ENCODE data around the gene HS1BP3. TPM values are rescaled to one million over a fixed set of nuclear protein-coding genes. Genes with fewer than 3 reads are reported as not detected.

The HS1BP3 gene
- total RNA-seq, 1 donor from 2014 or later: 12.3 TPM

DNA sequence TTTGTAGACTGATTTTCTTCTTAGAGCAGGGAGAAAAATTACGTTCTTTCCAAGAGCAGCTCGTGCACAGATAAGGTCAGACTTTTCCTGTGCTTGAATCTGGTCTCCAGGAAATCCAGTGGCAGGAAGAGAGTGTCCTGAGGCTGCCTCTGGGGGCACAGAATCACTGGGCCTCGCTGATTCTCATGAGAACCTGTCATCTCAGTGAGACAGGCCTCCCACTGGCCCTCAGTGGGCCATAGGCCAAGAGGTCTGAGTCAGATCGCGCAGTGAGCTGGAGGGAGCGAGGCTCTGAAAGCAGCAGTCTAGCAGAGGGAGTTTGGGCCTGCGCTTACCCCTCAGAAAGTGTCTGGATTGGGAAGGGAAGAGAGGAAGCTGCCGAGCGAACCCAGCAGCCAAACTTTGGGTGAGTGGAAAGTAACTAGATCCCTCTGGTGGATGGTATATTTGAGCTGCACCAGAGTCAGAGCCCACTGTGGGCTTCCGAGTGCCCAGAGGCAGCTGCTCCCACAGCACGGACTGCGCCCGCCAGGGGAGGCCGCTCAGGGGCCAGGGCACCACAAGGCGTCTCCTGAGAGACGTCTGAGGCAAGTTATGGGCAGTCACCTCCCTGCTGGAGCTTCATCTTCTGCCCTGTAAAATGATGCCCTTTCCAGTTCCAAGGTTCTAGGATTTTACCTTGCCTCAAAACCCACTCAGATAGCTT lies 24.2 kb upstream of the HS1BP3 start:
- intact Hi-C loops (cut with micrococcal nuclease): no loop called here

DNA sequence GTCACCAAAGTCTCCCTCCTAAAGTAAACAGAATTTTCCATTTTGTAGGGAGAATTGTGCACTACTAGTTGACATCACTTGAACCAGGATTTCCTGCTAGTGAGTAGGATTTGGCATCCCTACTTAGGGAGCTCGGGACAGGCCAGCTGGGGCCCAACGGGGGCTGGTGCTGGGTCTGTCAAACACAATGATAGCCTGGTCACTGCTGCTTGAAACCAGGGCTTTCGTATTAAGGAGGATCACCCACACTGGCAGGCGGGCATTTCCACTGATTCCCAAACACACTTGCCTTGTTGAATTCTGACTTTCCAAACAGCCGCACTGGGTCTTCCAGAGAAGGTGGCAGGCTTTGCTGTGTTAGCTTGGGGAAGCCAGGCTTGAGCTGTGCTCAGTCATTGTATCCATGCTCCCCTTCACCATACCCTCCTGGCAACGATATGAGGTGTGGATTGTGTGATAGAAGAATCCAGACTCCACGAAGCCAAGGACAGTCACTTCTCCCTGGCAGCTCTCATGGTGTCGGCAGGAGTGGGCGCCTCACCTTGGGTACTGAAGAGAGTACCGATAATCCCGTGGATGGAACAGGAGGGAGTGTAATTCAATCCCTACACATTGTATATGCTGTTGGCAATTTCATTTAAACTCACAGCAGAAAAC lies 23.5 kb upstream of the HS1BP3 start:
- intact Hi-C loops (cut with micrococcal nuclease): no loop called here

DNA sequence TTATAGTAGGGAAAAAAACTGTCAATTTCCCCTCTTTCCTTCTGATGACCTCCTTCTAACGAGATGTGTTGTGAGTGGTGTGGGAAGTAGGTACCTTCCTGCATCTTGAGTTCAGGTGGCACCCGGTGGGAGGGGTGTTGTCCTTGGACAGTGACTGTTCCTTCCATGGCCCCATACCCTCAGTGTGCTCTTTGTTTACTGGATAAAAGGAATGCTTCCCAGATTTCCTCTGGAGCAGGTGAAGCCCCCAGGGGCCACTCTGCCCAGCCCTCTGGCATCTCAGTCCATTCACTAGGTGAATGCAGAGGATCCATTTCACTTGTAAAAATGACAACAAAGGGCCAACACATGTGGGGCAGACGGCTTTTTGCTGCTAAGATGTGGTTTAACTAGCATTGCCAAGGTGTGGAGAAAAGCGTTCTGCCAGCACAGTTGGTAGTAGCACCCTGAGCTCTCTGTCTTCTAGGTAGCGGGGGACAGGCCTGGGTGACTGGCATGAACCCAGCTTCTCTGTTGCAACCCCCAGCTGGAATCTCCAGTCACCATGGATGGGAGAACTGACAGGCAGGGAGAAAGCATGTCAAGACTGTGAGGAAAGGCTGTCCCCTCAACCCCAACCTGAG lies 22.9 kb upstream of the HS1BP3 start:
- intact Hi-C loops (cut with micrococcal nuclease): no loop called here

DNA sequence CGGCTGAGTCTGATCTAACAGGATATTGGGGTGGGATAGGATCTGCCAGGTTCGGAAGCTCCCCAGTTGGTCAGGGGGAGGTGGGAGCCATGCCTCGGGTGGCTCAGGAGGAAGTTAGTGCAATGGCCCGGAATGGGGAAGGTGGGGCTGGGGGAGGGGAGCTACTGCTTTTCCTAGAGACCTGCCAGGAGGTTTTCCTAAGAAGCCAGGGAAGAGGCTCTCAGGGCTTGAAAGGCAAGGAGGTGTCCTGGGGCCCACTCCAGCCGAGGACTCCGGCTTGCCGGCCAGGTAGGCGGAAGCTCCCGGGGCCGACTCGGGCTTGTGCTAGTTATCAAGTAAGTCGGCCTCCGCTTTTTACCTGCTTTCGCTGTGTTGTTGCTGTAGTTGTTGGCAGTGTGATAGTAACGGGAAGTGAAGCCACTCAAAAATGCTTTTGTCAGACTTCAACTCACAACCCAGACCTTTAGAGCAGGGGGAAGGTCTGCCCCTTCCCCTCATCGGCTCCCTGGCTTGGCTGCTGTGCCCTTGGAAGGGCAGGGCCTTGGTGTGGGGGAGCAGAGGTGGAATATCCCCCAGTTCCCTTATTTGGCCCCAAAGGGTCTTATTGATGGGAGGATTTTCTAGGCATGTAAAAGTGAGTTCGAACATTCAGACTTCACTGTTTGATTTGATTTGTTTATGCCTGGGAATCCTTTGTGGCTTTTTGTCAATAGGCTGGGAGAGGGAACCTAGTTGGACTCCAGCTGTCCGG lies 21.5 kb upstream of the HS1BP3 start:
- intact Hi-C loops (cut with micrococcal nuclease): no loop called here

DNA sequence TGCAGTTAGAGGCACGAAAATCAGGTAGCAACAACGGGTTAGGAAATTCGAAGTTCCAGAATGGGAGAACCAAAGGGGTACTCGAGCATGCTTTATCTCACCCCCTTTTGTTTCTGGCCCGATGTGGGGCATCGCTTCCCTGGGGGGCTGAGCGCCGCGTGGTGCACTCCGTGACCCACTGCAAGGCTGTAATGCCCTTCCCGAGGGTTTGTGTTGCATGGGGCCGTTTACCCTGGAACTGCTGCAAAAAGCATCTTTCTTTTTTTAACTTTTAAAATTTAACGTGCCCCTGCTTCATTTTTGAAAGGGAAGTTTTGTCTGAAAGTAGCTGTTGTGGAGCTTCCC lies 20.8 kb upstream of the HS1BP3 start:
- intact Hi-C loops (cut with micrococcal nuclease): no loop called here

DNA sequence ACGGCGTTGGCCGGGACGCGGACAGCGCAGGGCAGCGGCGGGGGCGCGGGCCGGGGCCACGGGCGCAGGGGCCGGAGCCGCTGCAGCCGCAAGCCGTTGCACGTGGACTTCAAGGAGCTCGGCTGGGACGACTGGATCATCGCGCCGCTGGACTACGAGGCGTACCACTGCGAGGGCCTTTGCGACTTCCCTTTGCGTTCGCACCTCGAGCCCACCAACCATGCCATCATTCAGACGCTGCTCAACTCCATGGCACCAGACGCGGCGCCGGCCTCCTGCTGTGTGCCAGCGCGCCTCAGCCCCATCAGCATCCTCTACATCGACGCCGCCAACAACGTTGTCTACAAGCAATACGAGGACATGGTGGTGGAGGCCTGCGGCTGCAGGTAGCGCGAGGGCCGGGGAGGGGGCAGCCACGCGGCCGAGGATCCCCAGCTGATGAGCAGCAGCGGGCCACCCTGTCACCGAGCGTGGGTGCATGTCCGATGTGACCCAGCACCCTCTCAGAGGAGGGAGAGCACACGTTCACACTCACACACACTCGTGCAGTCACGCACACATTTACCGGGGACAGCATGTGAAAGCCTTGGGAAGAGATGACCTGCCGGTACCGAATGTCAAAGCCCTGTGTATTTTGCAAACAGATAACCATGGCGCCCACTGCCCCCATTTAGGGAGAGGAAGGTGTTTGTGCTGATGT lies 20.3 kb upstream of the HS1BP3 start:
- intact Hi-C loops (cut with micrococcal nuclease): no loop called here

DNA sequence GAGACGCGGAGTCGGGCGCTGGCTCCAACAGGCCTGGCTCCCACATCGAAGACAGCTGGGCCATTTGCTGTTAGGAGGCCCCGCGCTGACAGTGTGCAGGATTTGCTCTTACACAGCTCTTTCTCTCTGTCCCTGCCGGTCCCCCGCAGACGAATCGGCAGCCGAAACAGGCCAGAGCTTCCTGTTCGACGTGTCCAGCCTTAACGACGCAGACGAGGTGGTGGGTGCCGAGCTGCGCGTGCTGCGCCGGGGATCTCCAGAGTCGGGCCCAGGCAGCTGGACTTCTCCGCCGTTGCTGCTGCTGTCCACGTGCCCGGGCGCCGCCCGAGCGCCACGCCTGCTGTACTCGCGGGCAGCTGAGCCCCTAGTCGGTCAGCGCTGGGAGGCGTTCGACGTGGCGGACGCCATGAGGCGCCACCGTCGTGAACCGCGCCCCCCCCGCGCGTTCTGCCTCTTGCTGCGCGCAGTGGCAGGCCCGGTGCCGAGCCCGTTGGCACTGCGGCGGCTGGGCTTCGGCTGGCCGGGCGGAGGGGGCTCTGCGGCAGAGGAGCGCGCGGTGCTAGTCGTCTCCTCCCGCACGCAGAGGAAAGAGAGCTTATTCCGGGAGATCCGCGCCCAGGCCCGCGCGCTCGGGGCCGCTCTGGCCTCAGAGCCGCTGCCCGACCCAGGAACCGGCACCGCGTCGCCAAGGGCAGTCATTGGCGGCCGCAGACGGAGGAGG lies 19.6 kb upstream of the HS1BP3 start:
- intact Hi-C loops (cut with micrococcal nuclease): no loop called here

DNA sequence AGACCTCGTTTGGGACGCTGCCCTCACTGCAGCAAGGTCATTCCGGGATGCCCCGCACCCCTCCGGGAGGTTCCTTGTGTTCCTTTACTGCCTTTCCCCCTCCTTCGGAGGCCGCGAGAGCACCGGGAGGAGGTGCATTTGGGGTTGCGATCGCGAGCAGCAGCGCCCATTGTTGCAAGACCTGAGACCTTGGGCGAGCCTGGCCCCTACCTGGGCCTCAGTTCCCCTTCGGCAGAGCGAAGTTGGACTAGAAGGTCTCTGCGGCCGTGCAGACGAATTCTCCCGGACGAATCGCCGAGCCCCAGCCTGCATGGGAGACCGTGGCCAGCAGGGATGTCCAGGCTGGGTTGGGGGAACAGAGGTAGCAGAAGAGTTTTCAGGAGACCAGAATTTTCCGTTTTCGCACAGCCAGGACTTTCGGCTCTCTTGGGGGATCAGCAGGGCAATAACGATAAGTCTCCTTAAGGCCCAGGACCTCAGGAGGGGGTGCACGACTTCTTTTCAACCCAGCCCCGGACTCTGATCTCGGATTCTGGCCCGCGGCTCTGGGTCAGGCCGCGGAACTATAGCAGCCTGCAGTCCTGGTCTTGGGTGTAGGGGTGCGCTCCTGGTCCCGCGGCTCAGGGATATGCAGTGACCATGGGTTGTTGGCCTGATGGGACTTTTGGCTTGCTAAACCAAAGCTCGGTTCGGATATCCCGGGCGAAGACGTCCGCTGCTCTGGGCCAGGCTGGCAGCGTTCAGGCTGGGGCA lies 18.8 kb upstream of the HS1BP3 start:
- intact Hi-C loops (cut with micrococcal nuclease): no loop called here

DNA sequence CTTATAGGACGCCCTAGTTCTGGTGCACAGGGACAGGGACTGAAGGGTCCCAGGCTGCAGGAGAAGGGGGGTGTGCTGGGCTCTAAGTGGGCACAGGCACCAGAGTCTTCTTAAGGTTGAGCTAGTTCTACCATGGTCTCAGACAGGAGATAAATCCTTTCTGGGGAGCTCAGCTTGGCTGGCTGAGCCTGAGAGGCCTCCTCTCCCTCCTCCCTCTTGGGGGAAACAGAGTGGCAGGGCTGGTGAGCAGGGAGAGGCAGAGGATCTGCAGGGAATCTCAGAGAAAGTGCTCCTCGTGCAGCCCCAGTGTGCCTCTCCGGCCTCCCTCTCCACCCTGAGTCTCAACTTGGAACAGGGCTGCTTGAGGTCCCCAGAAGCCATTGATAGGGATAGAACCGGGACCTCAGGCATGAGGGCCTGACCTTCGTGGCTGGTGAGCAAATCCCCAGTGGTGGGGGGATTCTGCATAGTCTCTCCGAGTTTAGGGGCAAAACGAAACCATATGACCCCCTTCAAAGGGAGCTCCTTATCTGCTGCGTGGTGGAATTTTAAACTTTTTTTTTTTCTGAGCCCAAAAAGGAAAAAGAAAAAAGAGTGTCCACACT lies 18.1 kb upstream of the HS1BP3 start:
- intact Hi-C loops (cut with micrococcal nuclease): no loop called here

DNA sequence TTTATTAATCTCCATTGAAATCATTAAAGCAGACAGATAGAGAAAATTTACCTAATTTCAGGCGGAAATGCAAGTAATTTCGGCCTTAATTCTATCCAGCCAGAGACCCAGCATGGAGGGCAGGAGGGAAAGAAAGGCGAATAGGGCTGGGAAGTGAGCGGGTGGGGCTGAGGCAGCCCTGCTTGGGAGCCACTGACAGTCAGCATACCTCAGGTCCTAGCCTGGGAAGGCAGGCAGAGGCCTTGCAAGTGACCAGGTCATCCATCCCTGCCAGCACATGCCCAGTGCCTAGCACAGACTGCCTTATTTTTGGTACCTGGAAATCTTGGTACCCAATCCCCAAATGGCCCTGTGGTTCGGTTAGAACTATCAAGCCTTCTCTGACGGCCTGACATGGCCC lies 17.6 kb upstream of the HS1BP3 start:
- intact Hi-C loops (cut with micrococcal nuclease): no loop called here

DNA sequence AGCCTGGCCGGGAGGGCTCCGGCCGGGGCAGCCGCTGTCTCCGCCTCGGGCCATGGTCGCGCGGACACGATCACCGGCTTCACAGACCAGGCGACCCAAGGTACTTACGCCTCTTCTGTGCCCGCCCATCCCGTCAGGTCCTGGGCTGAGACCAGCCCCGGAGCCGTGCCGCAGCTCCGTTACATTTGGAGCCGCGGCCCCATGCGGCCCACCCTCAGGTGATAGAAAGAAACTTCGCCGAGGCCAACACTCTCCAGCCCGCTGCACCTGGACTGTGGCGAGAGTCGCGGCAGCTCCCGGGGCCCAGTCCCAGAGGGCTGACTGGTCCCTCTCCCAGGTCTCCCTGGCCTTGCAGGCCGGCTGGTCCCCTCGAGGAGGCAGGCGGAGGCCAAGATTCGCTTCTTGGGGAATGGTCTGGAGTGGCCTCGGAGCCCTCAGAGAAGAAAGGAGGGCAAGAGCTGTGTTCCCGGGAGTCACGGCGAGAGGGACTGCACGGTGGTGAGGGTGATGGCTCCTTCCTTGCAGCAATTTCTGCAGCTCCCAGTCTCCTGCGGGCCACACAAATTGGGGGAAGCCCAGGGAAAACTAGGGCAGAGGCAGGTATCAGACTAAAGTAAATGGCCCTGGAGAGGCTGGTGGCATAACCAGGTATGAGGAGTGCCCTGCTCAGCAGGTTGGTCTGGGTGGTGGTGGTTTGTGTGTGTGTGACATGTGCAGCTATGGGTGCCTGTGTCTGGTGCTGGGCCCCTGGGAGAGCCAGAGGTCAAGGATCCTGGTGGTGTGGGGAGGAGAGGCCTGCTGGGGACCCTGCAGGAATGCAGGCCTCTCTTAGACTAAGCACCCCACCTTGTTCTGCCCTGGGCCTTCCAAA lies 16.9 kb upstream of the HS1BP3 start:
- intact Hi-C loops (cut with micrococcal nuclease): no loop called here

DNA sequence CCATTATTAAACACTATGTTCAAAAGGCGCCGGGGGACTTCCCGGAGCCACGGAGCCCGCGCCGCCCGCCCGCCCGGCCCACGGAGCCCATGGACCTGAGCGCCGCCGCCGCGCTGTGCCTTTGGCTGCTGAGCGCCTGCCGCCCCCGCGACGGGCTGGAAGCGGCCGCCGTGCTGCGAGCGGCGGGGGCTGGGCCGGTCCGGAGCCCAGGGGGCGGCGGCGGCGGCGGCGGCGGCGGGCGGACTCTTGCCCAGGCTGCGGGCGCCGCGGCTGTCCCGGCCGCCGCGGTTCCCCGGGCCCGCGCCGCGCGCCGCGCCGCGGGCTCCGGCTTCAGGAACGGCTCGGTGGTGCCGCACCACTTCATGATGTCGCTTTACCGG lies 16.2 kb upstream of the HS1BP3 start:
- intact Hi-C loops (cut with micrococcal nuclease): no loop called here

DNA sequence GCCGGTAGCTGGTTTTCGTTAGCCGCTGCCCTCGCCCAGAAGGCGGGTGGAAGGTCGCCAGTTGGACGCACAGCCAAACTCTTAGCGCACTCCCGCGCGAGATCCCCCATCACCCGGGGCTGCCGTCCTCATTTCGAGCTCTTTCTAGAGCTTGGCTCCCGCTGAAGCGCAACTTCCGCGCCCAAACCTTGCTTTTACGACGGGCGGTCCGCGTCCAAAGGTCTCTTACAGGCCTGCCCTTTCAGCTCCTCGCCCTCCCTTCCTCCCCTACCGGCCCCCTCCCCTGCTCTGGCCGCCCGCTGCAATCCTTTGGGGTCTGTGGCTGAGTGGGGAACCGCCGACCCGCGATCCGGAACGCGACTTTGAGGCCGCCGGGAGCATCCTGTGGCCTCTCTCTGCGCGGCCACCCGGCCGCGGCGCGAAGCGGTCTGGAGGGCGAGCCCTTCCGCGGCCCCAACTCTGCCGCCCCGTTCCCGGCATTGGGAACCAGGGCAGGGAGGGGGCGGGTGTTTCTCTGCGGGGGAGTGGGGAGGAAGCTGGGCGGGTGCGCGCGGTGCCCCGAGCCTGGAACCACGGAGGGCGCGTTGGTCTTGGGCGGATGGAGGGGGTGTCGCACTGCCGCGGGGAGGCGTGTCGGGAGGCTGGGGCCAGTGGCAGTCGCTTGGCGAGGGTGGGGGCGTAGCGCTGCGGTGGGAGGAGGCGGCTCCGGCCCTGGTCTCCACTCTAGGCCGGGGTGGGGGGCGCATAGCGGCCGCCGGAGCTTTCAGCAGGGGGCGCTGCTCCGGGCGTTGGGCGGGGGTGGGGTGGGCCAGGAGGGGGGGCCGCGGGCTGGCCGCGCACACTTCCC lies 15.6 kb upstream of the HS1BP3 start, which contains the start of gene GDF7:
TSS of gene GDF7 (plus strand) at position 841 of the 847 bp plus-strand sequence. CDS start 96 bp downstream, outside the sequence.
- intact Hi-C loops (cut with micrococcal nuclease): loop anchor here (1.0 kb wide), 1 partner anchor 15 kb away; the partner anchor contains the start of gene HS1BP3

DNA sequence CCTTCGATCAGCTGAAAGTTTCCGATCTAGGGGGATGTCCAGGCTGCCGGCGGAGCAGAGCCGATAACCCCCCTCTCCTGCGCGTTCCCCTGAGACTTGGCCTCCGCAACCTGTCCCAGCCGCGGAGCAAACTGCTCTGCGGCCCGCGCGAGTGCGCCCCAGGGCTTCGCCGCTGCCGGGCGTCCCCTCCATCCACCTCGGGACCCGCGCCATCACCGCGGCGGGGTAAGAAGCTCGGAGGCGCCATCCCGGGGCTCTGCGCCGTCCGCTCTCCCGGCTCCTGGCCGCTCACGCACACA lies 15.1 kb upstream of the HS1BP3 start:
- intact Hi-C loops (cut with micrococcal nuclease): loop anchor here (1.0 kb wide), 1 partner anchor 15 kb away; the partner anchor contains the start of gene HS1BP3

DNA sequence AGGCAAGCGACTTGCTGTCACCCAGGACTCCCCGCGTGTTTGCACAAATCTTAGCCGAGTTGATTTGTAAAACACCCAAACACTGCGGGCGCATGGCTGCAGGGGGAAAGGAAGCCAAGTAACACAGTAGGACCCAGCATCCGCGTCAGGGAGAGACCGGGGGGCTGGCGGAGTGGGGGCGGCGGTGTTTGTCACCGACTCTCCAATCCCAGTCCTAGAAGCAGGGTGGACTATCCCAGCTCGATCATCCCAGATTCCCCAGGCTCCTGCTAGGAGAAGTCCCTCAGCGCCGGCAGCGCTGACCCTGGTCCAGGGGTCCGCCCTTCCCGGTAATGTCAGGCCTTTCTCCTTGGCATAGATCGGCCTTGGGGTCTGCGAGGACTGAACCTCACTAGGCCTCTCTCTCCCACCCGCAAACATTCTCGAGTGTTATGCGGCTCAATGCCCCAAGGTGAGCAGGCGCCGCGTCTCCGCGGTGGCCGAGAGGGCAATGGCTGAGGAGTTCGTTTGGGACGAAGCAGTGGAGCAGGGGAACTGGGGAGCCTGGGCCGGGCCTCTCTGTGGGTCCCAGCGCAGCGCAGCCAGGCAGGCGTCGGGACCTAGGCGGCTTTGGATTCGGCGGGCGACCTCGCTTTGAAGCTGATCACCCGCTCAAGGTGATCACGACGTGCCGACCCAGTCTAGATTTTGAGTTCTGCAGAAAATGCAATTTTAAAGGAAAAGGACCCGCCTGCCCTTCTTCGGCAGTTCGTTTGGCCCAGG lies 14.5 kb upstream of the HS1BP3 start:
- intact Hi-C loops (cut with micrococcal nuclease): loop anchor here (1.0 kb wide), 1 partner anchor 14 kb away; the partner anchor contains the start of gene HS1BP3

DNA sequence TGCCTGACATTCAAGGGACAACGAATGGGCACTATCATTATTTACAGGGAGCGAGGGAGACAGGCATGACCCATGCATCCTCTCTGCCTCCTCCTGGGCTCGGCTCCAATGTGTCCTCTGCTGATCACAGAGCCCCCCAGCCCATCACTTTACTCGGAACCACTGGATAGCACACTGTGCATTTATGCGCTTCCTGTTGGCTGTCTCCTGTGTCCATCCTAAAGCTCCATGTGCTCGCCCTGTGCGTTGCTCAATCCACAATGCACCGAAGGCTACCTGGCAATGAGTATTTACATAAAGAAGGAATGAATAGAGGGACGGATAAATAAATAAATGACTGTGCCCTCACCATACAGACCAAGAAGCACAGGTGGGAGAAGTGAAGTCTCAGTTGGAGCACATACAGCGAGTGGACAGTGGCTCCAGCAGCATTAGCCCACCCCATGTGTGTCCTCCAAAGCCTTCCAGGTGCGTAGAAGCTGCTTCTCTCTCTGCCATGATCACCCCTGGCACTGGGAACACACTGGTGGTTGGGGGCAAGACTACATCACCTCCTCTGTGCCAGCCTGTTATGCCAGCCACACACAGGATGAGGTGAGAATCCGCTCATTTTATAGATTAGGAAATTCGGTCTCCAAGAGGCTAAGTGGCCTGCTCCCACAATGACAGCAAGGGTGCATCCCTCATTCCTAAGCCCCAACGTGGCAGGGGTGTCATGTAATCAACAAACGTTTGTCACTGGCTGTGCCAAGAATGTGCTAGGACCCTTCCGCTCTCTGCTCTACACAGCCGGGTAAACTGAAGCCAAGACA lies 13.7 kb upstream of the HS1BP3 start:
- intact Hi-C loops (cut with micrococcal nuclease): loop anchor here (5.0 kb wide), 3 partner anchors 118 to 653 kb away; no protein-coding TSS in a partner anchor
